GM12891 (cell line): ENCODE data around the gene AMBP.

Source experiments
- DNase-seq: peaks from one replicate; pipeline ENCODE4 v3.0.0; 2011; ENCODE audit warnings: low spot score; ENCODE audit not compliant: insufficient read length
- FAIRE-seq: peaks from 2 replicates; lab custom pipeline; 2011; peaks lifted over from hg19 to GRCh38; lab: Jason Lieb, UNC
- PAX5 ChIP-seq: IDR thresholded peaks from 2 replicates; pipeline ENCODE4 v1.6.1; 2011; ENCODE audit warnings: low read length, moderate library complexity, mild to moderate bottlenecking; ENCODE audit not compliant: insufficient read depth, severe bottlenecking
- POLR2A ChIP-seq: IDR thresholded peaks from 2 replicates; pipeline ENCODE4 v1.6.1; 2011; ENCODE audit warnings: low read depth, low read length, control low read depth
- POLR2AphosphoS5 ChIP-seq: IDR thresholded peaks from 2 replicates; pipeline ENCODE4 v1.6.1; 2011; ENCODE audit warnings: low read depth, low read length, control low read depth
- POU2F2 ChIP-seq: IDR thresholded peaks from 2 replicates; pipeline ENCODE4 v1.6.1; 2011; ENCODE audit warnings: low read depth, mild to moderate bottlenecking, control low read depth, low read length, moderate library complexity
- SPI1 ChIP-seq: IDR thresholded peaks from 2 replicates; pipeline ENCODE4 v1.6.1; 2011; ENCODE audit warnings: low read depth, low read length, control low read depth
- TAF1 ChIP-seq: IDR thresholded peaks from 2 replicates; pipeline ENCODE4 v1.6.1; 2011; ENCODE audit warnings: low read depth, low read length, control low read depth

The AMBP gene

GRCh38 chr9:114053246-114054005, 24.7 kb downstream of the AMBP start:
- no peak for FAIRE-seq
- DNase-seq = no peak
- no peak for TF ChIP-seq POLR2A
- no peak for TF ChIP-seq PAX5
- TF ChIP-seq TAF1 = no peak
- no peak for TF ChIP-seq POLR2AphosphoS5

- FAIRE-seq = no peak
- no peak for TF ChIP-seq TAF1
- DNase-seq = no peak
Measured at GRCh38 chr9:114051706-114052105, 26.4 kb downstream of the AMBP start.

DNA sequence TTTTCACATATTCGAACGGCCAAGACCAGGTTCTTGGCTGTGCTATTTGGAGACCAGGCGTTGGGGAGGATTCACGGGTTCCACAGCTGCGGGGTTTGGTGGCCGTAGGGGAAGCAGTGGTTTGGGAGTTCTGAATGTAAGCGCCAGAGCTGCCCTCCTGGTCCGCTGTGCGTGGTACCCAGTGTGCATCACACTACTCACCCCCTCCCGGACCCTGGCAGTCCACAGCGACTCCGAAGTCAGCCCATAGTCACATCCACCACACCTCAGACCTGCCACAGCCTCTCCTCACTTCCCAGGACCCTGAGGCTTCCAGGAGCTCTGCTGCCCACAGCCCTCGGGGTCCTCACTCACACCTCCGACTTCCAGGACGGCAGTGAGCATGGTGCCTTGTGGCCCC, 26.8 kb downstream of the AMBP start:
- no peak for FAIRE-seq
- TF ChIP-seq TAF1 = no peak
- no peak for TF ChIP-seq SPI1

DNA sequence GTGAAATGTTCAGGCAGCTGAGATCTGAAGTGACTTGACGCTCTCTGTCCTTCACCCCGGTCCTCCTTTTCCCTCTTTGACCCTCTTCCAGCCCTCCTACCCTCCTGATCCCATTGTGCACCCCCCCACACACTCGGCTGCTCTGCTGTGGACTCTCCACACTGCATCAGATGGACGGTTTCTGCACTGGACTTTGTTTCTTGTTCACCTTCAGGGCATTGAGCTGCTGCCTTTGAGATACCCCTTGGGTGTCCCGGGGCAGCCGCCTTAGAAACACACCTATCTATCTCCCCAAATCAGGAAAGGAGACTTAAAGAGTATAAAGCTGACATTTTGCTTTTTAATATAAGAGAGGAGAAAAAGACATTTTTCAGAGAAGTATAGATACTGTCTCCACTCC, 27.5 kb downstream of the AMBP start:
- TF ChIP-seq POLR2AphosphoS5 = no peak
- TF ChIP-seq POLR2A = no peak
- TF ChIP-seq PAX5 = no peak
- DNase-seq (no peak), FAIRE-seq (no peak)

More for the DNA sequence above, 26.8 kb downstream of the AMBP start:
- no peak for DNase-seq

DNA sequence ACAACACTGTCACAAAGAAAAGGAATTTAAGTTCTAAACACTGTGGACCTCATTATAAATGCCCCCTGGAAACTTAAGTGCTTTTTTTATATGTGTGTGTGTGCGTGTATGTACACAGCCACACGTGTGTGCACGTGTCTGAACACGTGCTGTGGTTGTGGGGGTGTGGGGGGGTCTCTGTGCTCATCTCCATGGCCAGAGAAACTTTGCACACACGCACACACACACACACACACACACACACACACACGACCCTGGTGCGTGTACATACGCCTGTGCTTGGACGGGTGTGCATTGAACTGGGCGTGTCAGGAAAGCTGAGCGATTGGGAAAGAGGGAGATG, 27.9 kb downstream of the AMBP start:
- no peak for TF ChIP-seq POLR2AphosphoS5
- no peak for TF ChIP-seq POLR2A
- no peak for TF ChIP-seq SPI1
- no peak for TF ChIP-seq PAX5
- TF ChIP-seq TAF1 = no peak
- no peak for TF ChIP-seq POU2F2
- no peak for FAIRE-seq
- no peak for DNase-seq

DNA sequence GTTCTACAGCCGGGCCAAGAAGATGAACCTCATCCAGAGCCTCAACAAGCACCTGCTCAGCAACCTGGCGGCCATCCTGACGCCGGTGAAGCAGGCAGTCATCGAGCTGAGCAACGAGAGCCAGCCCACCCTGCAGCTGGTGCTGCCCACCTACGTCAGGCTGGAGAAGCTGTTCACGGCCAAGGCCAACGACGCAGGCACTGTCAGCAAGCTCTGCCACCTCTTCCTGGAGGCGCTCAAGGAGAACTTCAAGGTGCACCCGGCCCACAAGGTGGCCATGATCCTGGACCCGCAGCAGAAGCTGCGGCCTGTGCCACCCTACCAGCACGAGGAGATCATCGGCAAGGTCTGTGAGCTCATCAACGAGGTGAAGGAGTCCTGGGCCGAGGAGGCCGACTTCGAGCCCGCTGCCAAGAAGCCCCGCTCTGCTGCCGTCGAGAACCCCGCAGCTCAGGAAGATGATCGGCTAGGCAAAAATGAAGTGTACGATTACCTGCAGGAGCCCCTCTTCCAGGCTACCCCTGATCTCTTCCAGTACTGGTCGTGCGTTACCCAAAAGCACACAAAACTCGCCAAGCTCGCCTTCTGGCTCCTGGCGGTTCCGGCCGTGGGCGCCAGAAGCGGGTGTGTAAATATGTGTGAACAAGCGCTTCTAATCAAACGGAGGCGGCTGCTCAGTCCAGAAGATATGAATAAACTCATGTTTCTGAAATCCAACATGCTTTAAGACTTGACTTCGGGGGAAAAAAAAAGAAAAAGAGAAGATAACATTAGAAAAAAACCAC, 28.5 kb downstream of the AMBP start:
- TF ChIP-seq POLR2AphosphoS5 = no peak
- TF ChIP-seq TAF1 = no peak
- TF ChIP-seq SPI1 = no peak
- no peak for TF ChIP-seq PAX5
- FAIRE-seq = no peak
- no peak for DNase-seq

GRCh38 chr9:114048533-114049415, 29.3 kb downstream of the AMBP start:
- DNase-seq (no peak), FAIRE-seq (no peak)
- TF ChIP-seq TAF1 (no peak), POLR2A (no peak), PAX5 (no peak), POU2F2 (no peak), POLR2AphosphoS5 (no peak), SPI1 (no peak)

GRCh38 chr9:114047717-114048116, 30.4 kb downstream of the AMBP start:
- FAIRE-seq = no peak
- no peak for TF ChIP-seq PAX5
- no peak for TF ChIP-seq SPI1
- no peak for DNase-seq

- DNase-seq = no peak
- TF ChIP-seq SPI1 (no peak), PAX5 (no peak), POLR2A (no peak), POU2F2 (no peak), TAF1 (no peak), POLR2AphosphoS5 (no peak)
- FAIRE-seq = no peak
Measured at GRCh38 chr9:114046875-114047274, 31.2 kb downstream of the AMBP start.
